GM18951 (cell line): ENCODE measurements around the gene CYP3A7.
"Not testable (repeated sequence)": the region's sequence is repeated elsewhere in the genome, so short reads cannot be mapped to it uniquely, and the experiment has no call there.

Experiments
- POLR2A ChIP-seq: IDR thresholded peaks from 4 replicates; pipeline ENCODE4 v1.6.1; 2011; ENCODE audit warnings: mild to moderate bottlenecking; ENCODE audit not compliant: insufficient read length, insufficient read depth; ENCODE audit errors: extremely low read depth
- in situ Hi-C: fragments of 300-500 bp; cut with MboI; formaldehyde crosslinking; loops from one replicate; pipeline ENCODE4 v1.12.0; 2022; ENCODE audit warnings: low sequenced_read_pairs, mixed read lengths, inconsistent platforms; ENCODE audit not compliant: unreplicated experiment

Gene CYP3A7

DNA sequence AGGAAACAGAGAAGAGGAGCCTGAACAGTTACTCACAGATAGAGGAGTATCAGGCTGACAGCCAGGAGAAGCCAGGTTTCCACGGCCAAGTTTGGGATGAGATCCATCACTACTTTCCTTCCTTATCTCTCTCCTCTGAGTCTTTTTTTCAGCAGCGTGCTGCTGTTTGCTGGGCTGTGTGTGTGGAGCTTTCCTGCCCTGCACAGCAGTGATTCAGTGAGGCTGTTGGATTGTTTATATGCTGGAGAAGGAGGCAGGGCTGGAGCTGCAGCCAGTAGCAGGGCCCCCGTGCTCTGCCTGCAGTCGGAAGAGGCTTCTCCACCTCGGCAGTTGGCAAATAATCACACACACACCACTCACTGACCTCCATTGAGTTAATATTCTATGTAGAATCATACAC lies at the start of gene CYP3A7:
Gene CYP3A7 (minus strand): TSS at position 210 of the 400 bp plus-strand sequence. CDS start 103 bp downstream, at position 107.
- in situ Hi-C loops, result no loop called here
- TF ChIP-seq POLR2A, result no peak

DNA sequence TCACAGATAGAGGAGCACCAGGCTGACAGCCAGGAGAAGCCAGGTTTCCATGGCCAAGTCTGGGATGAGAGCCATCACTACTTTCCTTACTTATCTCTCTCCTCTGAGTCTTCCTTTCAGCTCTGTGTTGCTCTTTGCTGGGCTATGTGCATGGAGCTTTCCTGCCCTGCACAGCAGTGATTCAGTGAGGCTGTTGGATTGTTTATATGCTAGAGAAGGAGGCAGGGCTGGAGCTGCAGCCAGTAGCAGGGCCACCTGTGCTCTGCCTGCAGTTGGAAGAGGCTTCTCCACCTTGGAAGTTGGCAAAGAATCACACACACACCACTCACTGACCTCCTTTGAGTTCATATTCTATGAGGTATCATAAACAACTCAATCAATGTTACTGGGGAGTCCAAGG lies 49.0 kb upstream of the CYP3A7 start, which contains the start of gene CYP3A4:
Gene CYP3A4 (minus strand): TSS at position 178 of the 400 bp plus-strand sequence. CDS start 103 bp downstream, at position 75.
- no peak for TF ChIP-seq POLR2A
- in situ Hi-C loops, result no loop called here

DNA sequence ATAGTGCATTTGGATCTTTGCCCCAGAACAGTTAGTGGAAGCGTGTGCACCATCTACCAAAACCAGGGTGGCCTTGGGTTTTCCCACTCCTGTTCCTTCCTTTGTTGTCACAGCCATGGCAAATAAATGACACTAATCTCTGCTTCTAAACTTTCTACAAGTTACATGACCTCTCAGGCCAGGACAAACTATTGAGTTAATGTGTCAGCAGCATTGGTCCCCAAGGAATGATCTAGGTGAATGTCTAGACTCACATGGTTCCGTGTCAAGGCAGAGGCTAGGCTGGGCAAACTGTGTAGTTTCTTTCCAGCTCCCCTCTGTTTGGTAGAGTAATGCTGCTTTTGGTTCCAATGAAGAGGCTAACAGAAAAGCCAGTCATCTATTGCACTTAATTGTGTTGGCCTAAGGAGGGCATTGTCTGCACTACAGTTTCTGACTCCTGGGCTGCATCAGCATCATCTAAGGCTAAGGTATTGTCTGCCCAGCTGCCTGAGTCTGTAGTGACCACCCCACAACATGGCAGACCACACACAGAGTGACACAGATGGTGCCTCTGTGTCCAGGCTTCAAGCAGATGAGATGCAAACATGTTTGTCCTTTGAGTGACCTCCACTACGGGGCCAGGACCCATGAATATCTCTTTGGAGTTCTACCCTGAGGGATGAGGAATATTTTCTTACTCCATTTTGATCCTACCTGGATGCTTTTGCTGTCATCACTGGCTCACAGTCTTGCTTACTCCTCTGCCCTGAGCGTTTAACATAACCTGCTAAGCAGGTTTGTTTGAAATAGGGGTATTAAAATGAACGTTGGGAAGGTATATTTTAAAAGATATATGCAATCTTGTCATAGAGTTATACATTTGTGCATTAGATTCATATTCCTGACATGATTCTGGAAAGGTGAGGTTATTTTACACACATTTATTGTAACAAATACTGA lies 47.3 kb upstream of the CYP3A7 start:
- in situ Hi-C loops, result no loop called here
- TF ChIP-seq POLR2A, result no peak

DNA sequence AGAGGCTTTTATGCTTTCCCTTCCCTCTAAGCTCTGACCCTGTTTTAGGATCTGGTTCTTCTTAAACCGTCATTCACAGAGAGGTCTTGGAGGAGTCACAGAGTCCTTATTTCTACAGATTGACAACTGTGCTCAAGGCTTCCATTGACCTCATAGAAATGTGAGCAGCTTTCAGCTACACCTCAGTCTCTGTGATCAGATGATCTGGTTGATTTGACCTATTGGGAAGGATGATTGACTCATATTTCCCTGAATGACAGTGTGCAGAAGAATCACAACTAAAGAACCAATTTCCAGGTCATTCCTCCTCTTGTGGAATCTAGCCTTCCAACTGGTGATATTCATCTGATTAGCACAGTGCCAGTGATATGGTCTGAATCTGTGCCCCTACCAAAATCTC lies 45.6 kb upstream of the CYP3A7 start:
- in situ Hi-C loops, result no loop called here
- TF ChIP-seq POLR2A, result no peak

DNA sequence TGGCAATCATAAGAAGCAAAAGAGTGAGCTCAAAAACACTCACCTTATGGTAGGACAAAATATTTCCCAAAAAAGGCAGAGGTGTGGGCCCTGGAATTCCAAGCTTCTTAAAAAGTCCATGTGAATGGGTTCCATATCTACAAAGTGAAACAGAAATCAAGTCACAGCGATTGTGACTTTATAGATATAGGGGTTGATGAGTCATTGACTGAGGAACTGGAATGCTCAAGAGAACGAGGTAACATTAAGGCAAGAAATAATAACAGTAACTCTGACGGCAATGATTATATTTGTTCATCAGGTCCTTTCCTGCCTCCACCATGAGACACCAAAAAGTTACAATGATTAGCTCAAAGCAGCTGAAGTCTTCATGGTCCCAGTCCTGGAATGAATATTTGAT lies 45.0 kb upstream of the CYP3A7 start:
- no peak for TF ChIP-seq POLR2A
- in situ Hi-C loops, result no loop called here

DNA sequence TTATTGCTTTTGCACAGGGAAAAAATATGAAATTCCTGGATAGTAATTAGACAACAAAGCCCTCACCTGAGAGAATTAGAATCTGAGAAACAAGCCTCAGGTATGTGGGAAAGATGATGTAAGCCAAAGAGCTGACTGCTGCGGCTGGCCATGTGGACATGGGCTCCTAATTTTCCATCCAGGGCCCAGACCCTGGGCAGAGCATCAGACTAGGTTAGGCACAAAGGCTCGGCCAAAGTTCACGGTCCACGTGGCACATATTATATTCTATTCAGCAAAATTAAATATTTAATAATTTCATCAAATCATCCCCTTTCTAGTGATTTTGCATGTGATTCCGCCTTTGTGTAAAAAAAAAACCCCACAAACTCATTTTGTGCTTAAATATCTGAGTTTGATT lies 43.9 kb upstream of the CYP3A7 start:
- in situ Hi-C loops, result no loop called here
- TF ChIP-seq POLR2A, result no peak

DNA sequence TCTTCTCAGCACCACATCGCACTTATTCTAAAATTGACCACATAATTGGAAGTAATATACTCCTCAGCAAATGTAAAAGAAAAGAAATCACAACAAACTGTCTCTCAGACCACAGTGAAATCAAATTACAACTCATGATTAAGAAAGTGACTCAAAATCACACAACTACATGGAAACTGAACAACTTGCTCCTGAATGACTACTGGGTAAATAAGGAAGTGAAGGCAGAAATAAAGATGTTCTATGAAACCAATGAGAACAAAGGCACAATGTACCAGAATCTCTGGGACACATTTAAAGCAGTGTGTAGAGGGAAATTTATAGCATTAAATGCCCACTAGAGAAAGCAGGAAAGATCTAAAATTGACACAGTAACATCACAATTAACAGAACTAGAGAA lies 38.4 kb upstream of the CYP3A7 start:
- in situ Hi-C loops, result not testable (repeated sequence)

DNA sequence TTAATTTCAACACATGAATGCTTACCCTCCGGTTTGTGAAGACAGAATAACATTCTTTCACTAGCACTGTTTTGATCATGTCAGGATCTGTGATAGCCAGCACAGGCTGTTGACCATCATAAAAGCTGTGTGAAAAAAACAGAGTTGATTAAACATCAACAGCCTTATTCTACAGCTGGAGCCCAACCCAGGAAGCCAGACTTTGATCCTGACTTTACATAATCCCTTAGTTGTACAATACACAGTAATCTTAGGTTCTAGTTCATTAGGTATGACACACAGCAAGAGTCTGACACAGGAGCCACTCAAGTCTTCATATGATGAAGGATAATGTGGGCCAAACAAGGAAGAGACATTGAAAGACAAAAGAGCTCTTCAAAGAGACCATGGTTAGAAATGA lies 37.6 kb upstream of the CYP3A7 start:
- TF ChIP-seq POLR2A, result no peak
- in situ Hi-C loops, result no loop called here

DNA sequence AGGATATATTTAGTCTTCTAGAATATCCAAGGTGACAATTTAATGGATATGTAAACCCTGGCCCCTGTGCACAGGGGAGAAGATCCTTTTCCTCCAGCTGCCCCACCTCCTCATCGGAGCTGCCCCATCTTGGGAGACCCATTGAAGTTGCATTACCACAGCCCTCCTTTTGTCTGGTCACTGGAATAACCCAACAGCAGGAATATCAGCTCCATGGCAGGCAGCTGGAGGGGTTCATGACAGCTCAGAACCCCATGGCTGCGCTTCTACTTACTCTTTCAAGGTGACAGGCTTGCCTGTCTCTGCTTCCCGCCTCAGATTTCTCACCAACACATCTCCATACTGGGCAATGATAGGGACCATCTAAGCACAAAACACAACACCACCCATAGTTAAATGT lies 34.5 kb upstream of the CYP3A7 start:
- in situ Hi-C loops, result not testable (repeated sequence)

DNA sequence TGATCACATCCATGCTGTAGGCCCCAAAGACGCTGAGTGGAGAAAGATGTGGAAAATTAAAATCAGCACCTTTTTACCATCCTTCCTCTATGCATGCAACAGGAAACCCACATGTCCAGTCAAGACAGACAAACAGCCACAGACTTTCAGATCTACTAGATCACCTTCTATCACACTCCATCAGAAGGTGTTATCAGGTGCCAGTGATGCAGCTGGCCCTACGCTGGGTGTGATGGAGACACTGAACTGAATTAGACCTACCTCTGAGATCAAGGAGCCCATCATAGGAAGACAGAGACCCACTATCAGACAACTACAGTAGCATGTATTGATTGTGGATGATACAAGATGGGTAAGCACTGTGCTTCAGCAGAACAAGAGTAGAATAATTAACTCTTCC lies 33.5 kb upstream of the CYP3A7 start:
- in situ Hi-C loops, result no loop called here
- no peak for TF ChIP-seq POLR2A

DNA sequence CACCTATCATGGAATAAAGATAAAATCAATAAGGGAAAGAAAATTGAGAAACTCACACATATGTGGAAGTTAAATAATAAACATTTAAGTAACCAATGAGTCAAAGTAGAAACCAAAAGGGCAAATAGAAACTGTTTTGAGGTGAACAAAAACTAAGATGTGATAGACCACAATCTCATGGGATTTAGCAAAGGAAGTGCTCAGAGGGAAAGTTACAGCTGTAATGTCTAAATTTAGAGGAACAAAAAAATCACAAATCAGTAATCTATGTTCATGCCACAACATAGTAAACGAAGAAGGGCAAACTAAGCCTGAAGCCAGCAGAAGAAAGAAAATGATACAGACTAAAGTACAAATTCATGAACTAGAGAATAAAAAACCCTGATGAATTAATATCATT lies 32.7 kb upstream of the CYP3A7 start:
- in situ Hi-C loops, result no loop called here
- no peak for TF ChIP-seq POLR2A

DNA sequence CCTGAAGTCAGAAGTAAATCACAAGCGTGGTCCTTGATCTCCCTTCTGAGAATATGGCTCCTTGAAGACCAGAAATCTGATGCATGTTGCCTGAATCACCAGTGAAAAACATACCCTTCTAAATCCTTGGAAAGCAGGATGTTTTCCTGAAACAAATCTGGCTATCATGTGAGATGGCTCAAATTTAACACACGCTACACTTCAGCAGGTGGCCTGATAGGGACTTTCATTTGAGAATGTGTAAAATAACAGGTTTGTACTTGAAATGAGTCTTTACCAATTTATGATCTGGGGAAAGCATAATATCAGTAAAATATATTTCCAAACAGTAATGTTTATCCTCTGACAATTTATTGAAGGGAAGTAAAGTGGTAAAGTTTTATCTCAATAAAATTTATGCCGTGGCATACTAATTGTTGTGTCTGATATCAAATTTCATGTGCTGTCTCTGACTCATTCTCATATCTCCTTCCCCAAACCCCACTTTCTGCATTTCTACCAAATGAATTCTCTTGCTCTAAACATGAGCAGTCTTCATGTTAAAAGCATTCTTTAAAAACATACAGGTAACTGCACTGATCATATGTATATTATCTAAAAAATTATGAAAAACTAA lies 31.6 kb upstream of the CYP3A7 start:
- TF ChIP-seq POLR2A, result no peak
- in situ Hi-C loops, result no loop called here

DNA sequence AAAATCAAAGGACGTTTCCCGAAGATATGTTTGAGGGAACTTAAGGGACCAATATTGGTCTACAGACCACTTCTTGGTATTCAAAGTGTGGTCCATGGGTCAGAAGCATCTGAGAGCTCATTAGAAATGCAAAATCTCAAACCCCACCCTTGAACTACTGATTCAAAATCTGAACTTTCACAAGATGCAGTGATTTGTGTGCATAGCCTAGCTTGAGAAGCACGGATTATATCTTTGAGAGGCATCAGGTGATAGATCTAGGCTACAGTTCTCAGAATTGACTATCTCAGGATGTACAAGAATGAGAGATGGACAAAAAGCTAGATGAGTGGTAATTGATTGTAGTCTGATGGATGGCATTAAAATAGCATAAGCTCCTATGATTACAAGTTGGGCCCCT lies 29.5 kb upstream of the CYP3A7 start:
- in situ Hi-C loops, result no loop called here
- TF ChIP-seq POLR2A, result no peak

DNA sequence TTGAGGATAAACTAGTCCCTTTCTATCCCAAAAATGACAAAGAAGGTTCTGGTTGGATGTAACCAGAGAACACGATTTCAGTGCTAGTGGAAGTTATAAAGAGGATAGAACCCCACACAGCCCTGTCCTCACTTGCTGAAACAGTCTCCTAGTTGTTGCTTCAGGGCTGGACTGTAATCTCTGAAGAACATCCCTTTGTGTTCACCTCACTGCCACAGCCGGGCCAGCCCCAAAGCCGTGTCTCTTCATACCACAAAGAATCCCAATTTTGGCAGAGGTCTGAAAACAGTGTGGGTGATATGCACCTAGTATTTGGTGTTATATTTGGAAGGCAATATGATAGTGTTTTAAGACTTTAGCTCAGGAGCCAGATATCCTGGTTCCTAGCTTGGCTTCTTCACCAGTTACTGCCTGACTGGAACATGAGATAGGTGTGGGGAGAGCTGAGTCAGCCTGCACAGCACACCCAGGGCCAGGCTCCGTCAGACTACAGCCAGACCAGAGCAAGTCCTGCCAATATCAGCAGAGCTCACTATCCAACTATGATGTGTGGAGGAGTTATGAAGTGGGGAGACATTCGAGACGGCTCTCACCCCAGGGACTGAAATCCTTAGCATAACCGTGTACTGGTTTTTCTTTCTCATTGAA lies 27.8 kb upstream of the CYP3A7 start:
- in situ Hi-C loops, result no loop called here
- TF ChIP-seq POLR2A, result no peak
